Measurements from ENCODE around the gene FAM161B. TPM values are rescaled to one million over a fixed set of nuclear protein-coding genes. Genes with fewer than 3 reads are reported as not detected.

Gene FAM161B
- polyA plus RNA-seq, 3 donors = 14.0 to 18.8 (median 14.6) TPM

DNA sequence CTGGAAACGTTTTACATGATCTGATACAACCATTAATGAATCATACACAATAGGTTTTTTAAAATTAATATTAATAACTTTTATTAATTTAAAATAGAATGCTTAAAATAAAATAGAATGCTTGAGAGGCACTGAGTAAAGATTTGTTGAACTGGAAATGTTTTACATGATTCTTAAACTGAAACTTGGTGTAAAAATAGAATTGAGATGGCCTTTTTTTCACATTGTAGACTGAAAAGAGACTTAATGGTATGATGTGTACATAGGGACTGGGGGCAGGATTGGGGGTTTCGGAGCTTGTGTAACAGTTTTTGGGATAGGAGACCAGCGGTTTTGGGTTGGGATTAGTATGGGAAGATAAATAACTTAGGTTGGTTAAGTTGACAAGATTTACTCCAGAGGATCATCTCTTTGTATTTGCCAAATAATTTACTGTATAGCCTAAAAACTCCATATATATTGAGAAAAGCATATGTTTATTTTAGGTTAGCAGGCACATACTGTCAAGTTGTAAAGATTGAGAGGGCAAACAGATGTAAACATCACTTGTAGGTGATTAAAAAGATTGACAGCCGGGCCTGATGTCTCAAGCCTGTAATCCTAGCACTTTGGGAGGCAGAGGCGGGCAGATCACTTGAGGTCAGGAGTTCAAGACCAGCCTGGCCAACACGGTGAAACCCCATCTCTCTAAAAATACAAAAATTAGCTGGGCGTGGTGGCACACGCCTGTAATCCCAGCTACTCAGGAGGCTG, 65.3 kb downstream of the FAM161B start:
- no peak for DNase-seq (ENCODE audit: low read depth in 3 of 3, low spot score in 2 of 3)

Other genes with a start within 250 kb of the FAM161B start
- gene PNMA1, start 235.7 kb downstream of the FAM161B start, polyA plus RNA-seq (ENCODE audit: insufficient read length in 3 of 3) = 10 to 100 TPM; 94.3 to 97.5 (median 97.2) TPM
- gene PTGR2, start 98.3 kb downstream of the FAM161B start, polyA plus RNA-seq (ENCODE audit: insufficient read length in 3 of 3) = 10 to 100 TPM; 16.8 to 34.0 (median 26.3) TPM
- gene ZNF410, start 63.2 kb downstream of the FAM161B start, polyA plus RNA-seq (ENCODE audit: insufficient read length in 3 of 3) = 10 to 100 TPM; 57.7 to 62.2 (median 60.8) TPM
- gene COQ6, start 208 bp upstream of the FAM161B start, polyA plus RNA-seq (ENCODE audit: insufficient read length in 3 of 3) = 10 to 100 TPM; 26.1 to 30.5 (median 30.0) TPM
- gene ENTPD5, start 69.2 kb upstream of the FAM161B start, polyA plus RNA-seq (ENCODE audit: insufficient read length in 3 of 3) = 10 to 100 TPM; 48.2 to 56.0 (median 50.9) TPM
- 10 to 100 TPM; 14.9 to 16.1 (median 15.5) TPM for gene BBOF1, start 69.3 kb upstream of the FAM161B start, polyA plus RNA-seq (ENCODE audit: insufficient read length in 3 of 3)
- 100 to 1,000 TPM in 2 of 3 donors, 10 to 100 TPM in 1; 98.1 to 124 (median 117) TPM for gene ALDH6A1, start 134.4 kb upstream of the FAM161B start, polyA plus RNA-seq (ENCODE audit: insufficient read length in 3 of 3)
- 10 to 100 TPM; 18.9 to 22.0 (median 19.8) TPM for gene LIN52, start 134.9 kb upstream of the FAM161B start, polyA plus RNA-seq (ENCODE audit: insufficient read length in 3 of 3)